Endothelial cell of umbilical vein (primary cell): ENCODE data around the gene HEBP1. TPM values are rescaled to one million over a fixed set of nuclear protein-coding genes. Genes with fewer than 3 reads are reported as not detected.

ENCODE experiments used
- BruUV-seq: library from RNA; stranded (reverse); fragments of 400-500 nt; replicated peaks from 2 replicates; lab custom pipeline; 2021; lab: Mats Ljungman, UMichigan
- CTCF ChIA-PET: fragments of 300-600, 350-600 bp; sonication (Branson Sonifier 250); formaldehyde crosslinking; loops from one replicate; lab custom pipeline; 2021; ENCODE audit warnings: antibody characterized with exemption, inconsistent platforms; lab: Charles Lee
- POLR2A ChIA-PET: fragments of 300-600, 350-600 bp; sonication (Branson Sonifier 250); formaldehyde crosslinking; loops from one replicate; lab custom pipeline; 2021; ENCODE audit warnings: antibody characterized with exemption, inconsistent platforms; lab: Charles Lee
- DNase-seq: peaks from one replicate; pipeline ENCODE4 v3.0.0-alpha.2; 2011; ENCODE audit warnings: low read depth, low spot score
- FAIRE-seq: peaks from 2 replicates; lab custom pipeline; 2011; peaks lifted over from hg19 to GRCh38; lab: Jason Lieb, UNC
- H2AFZ ChIP-seq: 2 replicates; pipeline ENCODE4 v1.6.0; 2012; ENCODE audit warnings: low read depth, low read length, control low read depth, inconsistent platforms
- H3K27ac ChIP-seq: 2 replicates; pipeline ENCODE4 v1.5.1; 2011; ENCODE audit warnings: low read depth, mild to moderate bottlenecking, control low read depth, low read length, moderate library complexity; ENCODE audit not compliant: insufficient read depth
- H3K27me3 ChIP-seq, 2 experiments: 2 replicates each; pipeline versions ENCODE4 v1.6.0 to v1.6.1; 2011; ENCODE audit warnings: low read length in 2 of 2, mixed read lengths in 1 of 2; ENCODE audit not compliant: control insufficient read depth in 2 of 2, insufficient read depth in 2 of 2
- H3K36me3 ChIP-seq, 2 experiments: 2 replicates in 1 of 2; 3 replicates in 1 of 2; pipeline ENCODE4 v1.5.1; 2011; ENCODE audit warnings: low read length in 2 of 2, mild to moderate bottlenecking in 1 of 2, moderate library complexity in 1 of 2; ENCODE audit not compliant: control insufficient read depth in 2 of 2, insufficient read depth in 2 of 2; ENCODE audit errors: extremely low read depth in 1 of 2
- H3K4me1 ChIP-seq: 3 replicates; pipeline ENCODE4 v1.5.1; 2011; ENCODE audit warnings: mild to moderate bottlenecking, low read length; ENCODE audit not compliant: control insufficient read depth, insufficient read depth; ENCODE audit errors: extremely low read depth
- H3K4me2 ChIP-seq: 2 replicates; pipeline ENCODE4 v1.6.1; 2011; ENCODE audit warnings: low read length, control low read depth, mixed read lengths; ENCODE audit not compliant: insufficient read depth
- H3K4me3 ChIP-seq, 3 experiments: fragments of 200-600 bp in 1 of 3; sonication (generic), shearing (Covaris generic) in 1 of 3; replicated peaks in 1 of 3; 2 replicates each; pipeline ENCODE4 v1.5.1; 2011 to 2016; ENCODE audit warnings: control low read depth in 3 of 3, low read length in 3 of 3, mild to moderate bottlenecking in 2 of 3, inconsistent platforms in 1 of 3, low read depth in 1 of 3, moderate library complexity in 1 of 3; ENCODE audit not compliant: insufficient read depth in 1 of 3
- H3K79me2 ChIP-seq: 2 replicates; pipeline ENCODE4 v1.6.0; 2012; ENCODE audit warnings: low read length, inconsistent platforms; ENCODE audit not compliant: control insufficient read depth, insufficient read depth
- H3K9ac ChIP-seq: replicated peaks from 2 replicates; pipeline ENCODE3; 2011; ENCODE audit warnings: low read length, control low read depth; ENCODE audit not compliant: insufficient read depth; ENCODE audit errors: extremely low read depth
- H3K9me1 ChIP-seq: replicated peaks from 3 replicates; pipeline ENCODE4 v1.6.0; 2011; ENCODE audit warnings: mild to moderate bottlenecking, low read length; ENCODE audit not compliant: control insufficient read depth, insufficient read depth; ENCODE audit errors: extremely low read depth
- H3K9me3 ChIP-seq: replicated peaks from 2 replicates; pipeline ENCODE4 v1.5.1; 2012; ENCODE audit warnings: low read length, inconsistent platforms; ENCODE audit not compliant: control insufficient read depth, insufficient read depth
- H4K20me1 ChIP-seq: replicated peaks from 2 replicates; pipeline ENCODE3; 2011; ENCODE audit warnings: mild to moderate bottlenecking, low read length; ENCODE audit not compliant: control insufficient read depth, insufficient read depth; ENCODE audit errors: extremely low read depth
- EZH2 ChIP-seq: IDR thresholded peaks from 2 replicates; pipeline ENCODE4 v1.6.1; 2012; ENCODE audit warnings: borderline replicate concordance, low read depth, mild to moderate bottlenecking, moderate library complexity, low read length, inconsistent platforms; ENCODE audit not compliant: severe bottlenecking
- FOS ChIP-seq: IDR thresholded peaks from 2 replicates; pipeline ENCODE4 v1.6.1; 2011; ENCODE audit warnings: mild to moderate bottlenecking, low read length, moderate library complexity, borderline replicate concordance; ENCODE audit not compliant: insufficient read depth
- GATA2 ChIP-seq: IDR thresholded peaks from 2 replicates; pipeline ENCODE4 v1.7.0; 2011; ENCODE audit warnings: low read depth, mild to moderate bottlenecking, moderate library complexity, mixed read lengths, low read length; ENCODE audit not compliant: insufficient read length, insufficient read depth
- JUN ChIP-seq: IDR thresholded peaks from 2 replicates; pipeline ENCODE4 v1.6.1; 2011; ENCODE audit warnings: borderline replicate concordance, low read depth; ENCODE audit not compliant: insufficient read length, insufficient read depth
- MAX ChIP-seq: IDR thresholded peaks from 2 replicates; pipeline ENCODE4 v1.6.1; 2011; ENCODE audit not compliant: insufficient read depth, insufficient read length
- MYC ChIP-seq: IDR thresholded peaks from one replicate; pipeline ENCODE4 v1.6.1; 2011; ENCODE audit warnings: mild to moderate bottlenecking, low read depth, low read length
- POLR2A ChIP-seq: IDR thresholded peaks from 2 replicates; pipeline ENCODE4 v1.6.1; 2012; ENCODE audit warnings: low read depth, mild to moderate bottlenecking, control low read depth, low read length
- POLR2AphosphoS5 ChIP-seq: IDR thresholded peaks from 2 replicates; pipeline ENCODE4 v1.6.1; 2012; ENCODE audit warnings: low read depth, mild to moderate bottlenecking, control low read depth, low read length, moderate library complexity; ENCODE audit not compliant: insufficient read depth
- dilution Hi-C: fragments of 300-500 bp; cut with MboI; formaldehyde crosslinking; loops from one replicate; pipeline ENCODE4 v1.15.0; 2019; ENCODE audit warnings: low sequenced_read_pairs; ENCODE audit not compliant: extremely low pct_ligation_motif_present
- intact Hi-C: fragments of 100-400 bp; cut with micrococcal nuclease; formaldehyde crosslinking; loops from one replicate; pipeline ENCODE4 v1.10.0; 2022
- polyA plus RNA-seq, 4 experiments: library from polyadenylated mRNA; depleted of rRNA in 3 of 4; stranded (reverse) in 3 of 4; unstranded in 1 of 4; fragments of >200 nt; gene quantifications; 2 replicates each; pipeline versions ENCODE4 v1.2.1 to v1.2.3, GENCODE V29; 2011 to 2012; ENCODE audit warnings: missing spikeins in 1 of 4
- total RNA-seq: library from RNA; stranded (reverse); gene quantifications from 2 replicates; pipeline ENCODE4 v1.2.3, GENCODE V29; 2021
- TF ChIP-seq, protein P1 (sequence below), 2 donors: IDR thresholded peaks; 1 replicate in 1 of 2; 2 replicates in 1 of 2; pipeline ENCODE4 v1.5.1; 2011; ENCODE audit warnings: low read length in 2 of 2, mild to moderate bottlenecking in 2 of 2, moderate library complexity in 2 of 2, control low read depth in 1 of 2, inconsistent platforms in 1 of 2, low read depth in 1 of 2; ENCODE audit not compliant: insufficient read depth in 1 of 2; ENCODE audit errors: extremely low read depth in 1 of 2

The HEBP1 gene
- total and polyA plus RNA-seq, 2 donors (not counting 3 experiments of a cell fraction or from before 2014, with no cell fraction given), result 23.1 to 59.5 TPM

DNA sequence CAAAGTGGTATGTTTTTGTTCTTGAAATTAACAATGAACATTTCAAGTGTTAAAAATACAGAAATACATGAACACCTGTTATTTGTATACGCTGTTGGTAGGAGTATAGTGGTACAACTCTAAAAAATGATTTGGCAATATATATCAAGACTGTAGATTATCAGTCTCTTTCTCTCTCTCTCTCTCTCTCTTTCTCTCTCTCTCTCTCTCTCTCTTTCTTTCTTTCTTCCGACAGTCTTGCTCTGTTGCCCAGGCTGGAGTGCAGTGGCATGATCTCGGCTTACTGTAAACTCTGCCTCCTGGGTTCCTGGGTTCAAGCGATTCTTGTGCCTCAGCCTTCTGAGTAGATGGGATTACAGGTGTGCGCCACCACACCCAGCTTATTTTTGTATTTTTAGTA lies 12.6 kb downstream of the HEBP1 start:
- Histone ChIP-seq H3K79me2 (peaks cover 1% of the 10 kb centered on the region), H4K20me1 (no peaks in the 10 kb centered on the region), H3K9ac (no peak overlapping the region), H3K27me3 (no peaks in the 10 kb centered on the region), H3K4me1 (peaks cover 5% of the 10 kb centered on the region), H3K4me3 (no peak overlapping the region), H3K9me1 (no peaks in the 10 kb centered on the region), H2AFZ (no peak overlapping the region), H3K27ac (no peak overlapping the region), H3K36me3 (peaks cover 5 to 8% of the 10 kb centered on the region in 2 experiments), H3K9me3 (no peaks in the 10 kb centered on the region), H3K4me2 (no peak overlapping the region)
- TF ChIP-seq MAX, result no peak
- TF ChIP-seq POLR2A, result no peak
- TF ChIP-seq POLR2AphosphoS5, result no peak
- no peak for TF ChIP-seq GATA2
- TF ChIP-seq, protein P1, sequence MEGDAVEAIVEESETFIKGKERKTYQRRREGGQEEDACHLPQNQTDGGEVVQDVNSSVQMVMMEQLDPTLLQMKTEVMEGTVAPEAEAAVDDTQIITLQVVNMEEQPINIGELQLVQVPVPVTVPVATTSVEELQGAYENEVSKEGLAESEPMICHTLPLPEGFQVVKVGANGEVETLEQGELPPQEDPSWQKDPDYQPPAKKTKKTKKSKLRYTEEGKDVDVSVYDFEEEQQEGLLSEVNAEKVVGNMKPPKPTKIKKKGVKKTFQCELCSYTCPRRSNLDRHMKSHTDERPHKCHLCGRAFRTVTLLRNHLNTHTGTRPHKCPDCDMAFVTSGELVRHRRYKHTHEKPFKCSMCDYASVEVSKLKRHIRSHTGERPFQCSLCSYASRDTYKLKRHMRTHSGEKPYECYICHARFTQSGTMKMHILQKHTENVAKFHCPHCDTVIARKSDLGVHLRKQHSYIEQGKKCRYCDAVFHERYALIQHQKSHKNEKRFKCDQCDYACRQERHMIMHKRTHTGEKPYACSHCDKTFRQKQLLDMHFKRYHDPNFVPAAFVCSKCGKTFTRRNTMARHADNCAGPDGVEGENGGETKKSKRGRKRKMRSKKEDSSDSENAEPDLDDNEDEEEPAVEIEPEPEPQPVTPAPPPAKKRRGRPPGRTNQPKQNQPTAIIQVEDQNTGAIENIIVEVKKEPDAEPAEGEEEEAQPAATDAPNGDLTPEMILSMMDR (IDR thresholded peaks at IDR 0.05; ENCODE audit: extremely low read depth in 1 of 2, insufficient read depth in 1 of 2, low read depth in 1 of 2, low read length in 2 of 2), result no peak
- TF ChIP-seq FOS, result no peak
- no peak for TF ChIP-seq JUN
- no peak for TF ChIP-seq EZH2
- TF ChIP-seq MYC, result no peak
- FAIRE-seq, result no peak
- dilution Hi-C loops, result loop anchor here (10.0 kb wide), 2 partner anchors 153 to 227 kb away; no protein-coding TSS in a partner anchor
- intact Hi-C loops, result no loop called here
- ChIA-PET POLR2A (no interaction called here), CTCF (interaction anchor here (1.3 to 11.7 kb wide), 4 partner anchors 10 to 225 kb away, joined by 3 to 159 read pairs (median 17); partner anchors contain the start of gene FAM234B)
- DNase-seq, result no peak
- BruUV-seq, result no TSS peak
